HCT116 (cell line): ENCODE results near the gene RPRML. TPM values are rescaled to one million over a fixed set of nuclear protein-coding genes. Genes with fewer than 3 reads are reported as not detected.
"Not testable (repeated sequence)": the region's sequence is repeated elsewhere in the genome, so short reads cannot be mapped to it uniquely, and the experiment has no call there.

Experiments used
- ATAC-seq: fragments of 200-7000 bp; cut with Tn5 transposase; 2 replicates; pipeline ENCODE4 v1.9.1; 2020; ENCODE audit warnings: mild to moderate bottlenecking, moderate library complexity
- BruUV-seq: library from RNA; stranded (reverse); fragments of 400-500 nt; replicated peaks from 2 replicates; lab custom pipeline; 2021; lab: Mats Ljungman, UMichigan
- CTCF ChIA-PET: fragments of 300-600 bp; sonication (Branson Sonifier 250); formaldehyde crosslinking; loops from one replicate; lab custom pipeline; 2021; ENCODE audit warnings: antibody characterized with exemption; lab: Charles Lee
- POLR2A ChIA-PET: fragments of 300-600, 350-600 bp; sonication (Branson Sonifier 250); formaldehyde crosslinking; loops from one replicate; lab custom pipeline; 2021; ENCODE audit warnings: antibody characterized with exemption; lab: Charles Lee
- RAD21 ChIA-PET, 2 experiments: fragments of 300-600 bp; sonication (Branson Sonifier 250); formaldehyde crosslinking; loops; one replicate each; lab custom pipeline; 2023; ENCODE audit warnings: low total read pairs in 2 of 2; ENCODE audit not compliant: uncharacterized antibody in 2 of 2, unreplicated experiment in 2 of 2, low non-redundant PET in 1 of 2; lab: Charles Lee
- DNase-seq: peaks from one replicate; pipeline ENCODE4 v3.0.0-alpha.2; 2010; ENCODE audit warnings: low read depth, low spot score
- H2AFZ ChIP-seq: fragments of 200-600 bp; shearing (Covaris generic), sonication (generic); 2 replicates; pipeline ENCODE4 v1.6.1; 2017; ENCODE audit warnings: low read depth, mixed run types, mixed read lengths, antibody characterized with exemption, low read length; ENCODE audit not compliant: poor library complexity, severe bottlenecking
- H3K27ac ChIP-seq: 2 replicates; pipeline ENCODE4 v1.5.1; 2012; ENCODE audit warnings: low read depth, low read length
- H3K27me3 ChIP-seq: fragments of 200-600 bp; sonication (generic); 2 replicates; pipeline ENCODE4 v1.6.1; 2016; ENCODE audit warnings: mixed run types, low read length, mixed read lengths; ENCODE audit not compliant: insufficient read depth
- H3K36me3 ChIP-seq, 2 experiments: fragments of 200-500 bp in 1 of 2; fragments of 200-600 bp in 1 of 2; sonication (Bioruptor generic) in 1 of 2; sonication (generic) in 1 of 2; 2 replicates each; pipeline versions ENCODE4 v1.5.1 to v1.6.1; 2014 to 2016; ENCODE audit warnings: low read length in 2 of 2, inconsistent platforms in 1 of 2, mixed read lengths in 1 of 2, mixed run types in 1 of 2; ENCODE audit not compliant: insufficient read depth in 2 of 2, control insufficient read depth in 1 of 2
- H3K4me1 ChIP-seq, 2 experiments: fragments of 200-600 bp in 1 of 2; sonication (generic) in 1 of 2; 2 replicates each; pipeline versions ENCODE4 v1.5.1 to v1.6.1; 2012 to 2017; ENCODE audit warnings: low read length in 2 of 2, inconsistent platforms in 1 of 2, mild to moderate bottlenecking in 1 of 2, mixed read lengths in 1 of 2, mixed run types in 1 of 2, moderate library complexity in 1 of 2; ENCODE audit not compliant: insufficient read depth in 2 of 2, control insufficient read depth in 1 of 2
- H3K4me2 ChIP-seq: fragments of 200-600 bp; sonication (generic); 2 replicates; pipeline ENCODE4 v1.6.1; 2017; ENCODE audit warnings: mixed run types, low read length, mixed read lengths
- H3K4me3 ChIP-seq, 2 experiments: fragments of 200-600 bp in 1 of 2; sonication (generic) in 1 of 2; replicated peaks in 1 of 2; 2 replicates each; pipeline ENCODE4 v1.5.1; 2011 to 2016; ENCODE audit warnings: low read length in 2 of 2, control low read depth in 1 of 2, low read depth in 1 of 2, mild to moderate bottlenecking in 1 of 2, mixed read lengths in 1 of 2, mixed run types in 1 of 2
- H3K79me2 ChIP-seq: fragments of 200-600 bp; sonication (generic); 2 replicates; pipeline ENCODE4 v1.6.1; 2017; ENCODE audit warnings: mild to moderate bottlenecking, mixed run types, low read length, moderate library complexity, mixed read lengths; ENCODE audit not compliant: insufficient read depth
- H3K9ac ChIP-seq: fragments of 200-600 bp; sonication (generic); 2 replicates; pipeline ENCODE4 v1.6.1; 2016; ENCODE audit warnings: low read length, mixed read lengths
- H3K9me2 ChIP-seq: fragments of 200-600 bp; sonication (generic), shearing (Covaris generic); 2 replicates; pipeline ENCODE4 v1.6.1; 2017; ENCODE audit warnings: mixed run types, mild to moderate bottlenecking, moderate library complexity; ENCODE audit not compliant: insufficient read depth
- H3K9me3 ChIP-seq, 2 experiments: fragments of 200-500 bp in 1 of 2; fragments of 200-600 bp in 1 of 2; sonication (Bioruptor generic) in 1 of 2; sonication (generic) in 1 of 2; 2 replicates each; pipeline ENCODE4 v1.6.1; 2014 to 2017; ENCODE audit warnings: low read length in 2 of 2, mixed read lengths in 2 of 2, inconsistent platforms in 1 of 2, low read depth in 1 of 2, mild to moderate bottlenecking in 1 of 2, mixed run types in 1 of 2, moderate library complexity in 1 of 2; ENCODE audit not compliant: control insufficient read depth in 1 of 2, insufficient read depth in 1 of 2
- H4K20me1 ChIP-seq: fragments of 200-600 bp; sonication (generic), shearing (Covaris generic); 2 replicates; pipeline ENCODE4 v1.6.1; 2017; ENCODE audit warnings: mixed run types, mild to moderate bottlenecking, moderate library complexity; ENCODE audit not compliant: insufficient read depth
- ATF3 ChIP-seq: IDR thresholded peaks from 2 replicates; pipeline ENCODE4 v1.6.1; 2012
- CTCF ChIP-seq, 3 experiments: fragments of 200-600 bp in 1 of 3; sonication (generic) in 1 of 3; IDR thresholded peaks in 2 of 3; conservative IDR thresholded peaks in 1 of 3; 2 replicates each; pipeline ENCODE4 v1.5.1; 2012 to 2017; ENCODE audit warnings: low read depth in 2 of 3, low read length in 2 of 3, antibody characterized with exemption in 1 of 3, borderline replicate concordance in 1 of 3, control low read depth in 1 of 3, mild to moderate bottlenecking in 1 of 3, mixed read lengths in 1 of 3, mixed run types in 1 of 3, moderate library complexity in 1 of 3; ENCODE audit not compliant: insufficient read depth in 1 of 3
- EGR1 ChIP-seq: IDR thresholded peaks from 2 replicates; pipeline ENCODE4 v1.6.1; 2012; ENCODE audit warnings: low read depth
- EZH2 ChIP-seq: fragments of 200-600 bp; sonication (generic); IDR thresholded peaks from 2 replicates; pipeline ENCODE4 v1.6.1; 2017; ENCODE audit warnings: antibody characterized with exemption, mixed run types
- FOSL1 ChIP-seq: IDR thresholded peaks from 2 replicates; pipeline ENCODE4 v1.6.1; 2012; ENCODE audit warnings: low read depth
- JUND ChIP-seq: IDR thresholded peaks from 2 replicates; pipeline ENCODE4 v1.6.1; 2012
- POLR2A ChIP-seq: IDR thresholded peaks from 2 replicates; pipeline ENCODE4 v1.7.0; 2011; ENCODE audit warnings: borderline replicate concordance; ENCODE audit not compliant: insufficient read depth, insufficient read length; ENCODE audit errors: extremely low read depth
- SRF ChIP-seq: IDR thresholded peaks from 2 replicates; pipeline ENCODE4 v1.6.1; 2012; ENCODE audit warnings: low read depth
- TCF7L2 ChIP-seq: IDR thresholded peaks from 2 replicates; pipeline ENCODE4 v1.7.0; 2011; ENCODE audit warnings: borderline replicate concordance, inconsistent platforms; ENCODE audit not compliant: insufficient read depth, insufficient read length; ENCODE audit errors: extremely low read depth
- ZFX ChIP-seq: fragments of 450-650 bp; IDR thresholded peaks from 2 replicates; pipeline ENCODE4 v1.6.1; 2017
- ZNF274 ChIP-seq: fragments of 200-500 bp; sonication (Bioruptor generic); IDR thresholded peaks from 2 replicates; pipeline ENCODE4 v1.6.1; 2014; ENCODE audit warnings: mild to moderate bottlenecking, low read depth, low read length, inconsistent platforms
- intact Hi-C: fragments of 100-400 bp; cut with micrococcal nuclease; formaldehyde crosslinking; loops from 2 replicates; pipeline ENCODE4 v1.10.0; 2022
- total RNA-seq: library from RNA; stranded (reverse); gene quantifications from one replicate; pipeline ENCODE4 v1.2.1, GENCODE V29; 2021; ENCODE audit not compliant: unreplicated experiment

RPRML gene
- total RNA-seq, 1 experiment from 2014 or later, result not detected

- H3K79me2 ChIP-seq, result no peaks in the 10 kb centered on the region
- no peaks in the 10 kb centered on the region for H4K20me1 ChIP-seq
- ChIA-PET RAD21 (no interaction called here), POLR2A (no interaction called here), CTCF (interaction anchor here (1.3 kb wide), 1 partner anchor 48 kb away, joined by 3 read pairs; no protein-coding TSS in a partner anchor)
- no peaks in the 10 kb centered on the region for H3K9me3 ChIP-seq
- no peaks in the 10 kb centered on the region for H3K9me2 ChIP-seq
- H3K4me3 ChIP-seq, result no peak overlapping the region
- intact Hi-C loops, result no loop called here
- no peak overlapping the region for H2AFZ ChIP-seq
- DNase-seq, result no peak
- H3K27ac ChIP-seq, result no peak overlapping the region
- H3K9ac ChIP-seq, result no peak overlapping the region
- no peak overlapping the region for H3K4me2 ChIP-seq
- no TSS peak for BruUV-seq
- no peaks in the 10 kb centered on the region for H3K36me3 ChIP-seq
- H3K4me1 ChIP-seq, result no peaks in the 10 kb centered on the region
- no peak for TF ChIP-seq TCF7L2
- no peak for TF ChIP-seq JUND
- TF ChIP-seq ZFX, result no peak
- TF ChIP-seq EGR1, result no peak
- no peak for TF ChIP-seq EZH2
- TF ChIP-seq ATF3, result no peak
- TF ChIP-seq ZNF274, result no peak
- no peak for TF ChIP-seq CTCF (IDR thresholded peaks at IDR 0.05 in 2 of 3, conservative IDR thresholded peaks at IDR 0.05 in 1 of 3; ENCODE audit: borderline replicate concordance in 1 of 3, insufficient read depth in 1 of 3, low read depth in 2 of 3, low read length in 2 of 3)
- TF ChIP-seq FOSL1, result no peak
- no peak for TF ChIP-seq SRF
- TF ChIP-seq POLR2A, result no peak
- no peaks in the 10 kb centered on the region for H3K27me3 ChIP-seq
- no peak for ATAC-seq
Observed at GRCh38 chr17:46989637-46990431, 10.8 kb upstream of the RPRML start.

- intact Hi-C loops, H3K4me3 ChIP-seq, RAD21 ChIA-PET, POLR2A ChIA-PET, DNase-seq, CTCF ChIA-PET, H3K9me3 ChIP-seq, H3K79me2 ChIP-seq, H3K9ac ChIP-seq, H3K36me3 ChIP-seq, ATAC-seq, H2AFZ ChIP-seq, H3K27me3 ChIP-seq, H3K27ac ChIP-seq, BruUV-seq, H3K4me1 ChIP-seq, H4K20me1 ChIP-seq, H3K9me2 ChIP-seq, H3K4me2 ChIP-seq: not testable (repeated sequence)
Observed at GRCh38 chr17:46987927-46988326, 8.9 kb upstream of the RPRML start.
